ENCODE measurements around the gene CASK.

- TF ChIP-seq POLR2A (IDR thresholded peaks at IDR 0.05) (no peak), POLR2AphosphoS5 (IDR thresholded peaks at IDR 0.05; ENCODE audit: insufficient read depth in 1 of 2, low read depth in 1 of 2) (no peak)
- TF ChIP-seq, protein P1, sequence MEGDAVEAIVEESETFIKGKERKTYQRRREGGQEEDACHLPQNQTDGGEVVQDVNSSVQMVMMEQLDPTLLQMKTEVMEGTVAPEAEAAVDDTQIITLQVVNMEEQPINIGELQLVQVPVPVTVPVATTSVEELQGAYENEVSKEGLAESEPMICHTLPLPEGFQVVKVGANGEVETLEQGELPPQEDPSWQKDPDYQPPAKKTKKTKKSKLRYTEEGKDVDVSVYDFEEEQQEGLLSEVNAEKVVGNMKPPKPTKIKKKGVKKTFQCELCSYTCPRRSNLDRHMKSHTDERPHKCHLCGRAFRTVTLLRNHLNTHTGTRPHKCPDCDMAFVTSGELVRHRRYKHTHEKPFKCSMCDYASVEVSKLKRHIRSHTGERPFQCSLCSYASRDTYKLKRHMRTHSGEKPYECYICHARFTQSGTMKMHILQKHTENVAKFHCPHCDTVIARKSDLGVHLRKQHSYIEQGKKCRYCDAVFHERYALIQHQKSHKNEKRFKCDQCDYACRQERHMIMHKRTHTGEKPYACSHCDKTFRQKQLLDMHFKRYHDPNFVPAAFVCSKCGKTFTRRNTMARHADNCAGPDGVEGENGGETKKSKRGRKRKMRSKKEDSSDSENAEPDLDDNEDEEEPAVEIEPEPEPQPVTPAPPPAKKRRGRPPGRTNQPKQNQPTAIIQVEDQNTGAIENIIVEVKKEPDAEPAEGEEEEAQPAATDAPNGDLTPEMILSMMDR (IDR thresholded peaks at IDR 0.05): no peak
These were observed 401.3 kb downstream of the CASK start for GRCh38 chrX:41522081-41522480.
